Activated CD4-positive, alpha-beta T cell treated with anti-CD3 and anti-CD28 coated beads, Interleukin-2, amount 50 U/mL, for 48 hours (primary cell): ENCODE results near the gene NOL4L.
A peak's percentile ranks its signal among the peaks of the same experiment; 100 is the strongest.
"Not testable (repeated sequence)": the region's sequence is repeated elsewhere in the genome, so short reads cannot be mapped to it uniquely, and the experiment has no call there.

Experiments
- DNase-seq, 2 experiments: peaks; one replicate each; pipeline ENCODE4 v3.0.0-alpha.2; 2020

The NOL4L gene

GRCh38 chr20:32466739-32467505 is 118.2 kb downstream of the NOL4L start:
- no peak for DNase-seq

GRCh38 chr20:32465901-32466675 is 119.0 kb downstream of the NOL4L start:
- DNase-seq = not testable (repeated sequence)

GRCh38 chr20:32465092-32465900 is 119.8 kb downstream of the NOL4L start:
- no peak for DNase-seq

GRCh38 chr20:32464401-32465091 is 120.6 kb downstream of the NOL4L start:
- DNase-seq = no peak

GRCh38 chr20:32463642-32464400 is 121.3 kb downstream of the NOL4L start:
- DNase-seq = no peak

GRCh38 chr20:32462900-32463641 is 122.1 kb downstream of the NOL4L start:
- DNase-seq = no peak

GRCh38 chr20:32461836-32462600 is 123.1 kb downstream of the NOL4L start:
- DNase-seq = no peak

- DNase-seq = no peak
Measured at GRCh38 chr20:32460683-32461320, 124.3 kb downstream of the NOL4L start.

GRCh38 chr20:32460231-32460630 is 124.9 kb downstream of the NOL4L start:
- DNase-seq = no peak

GRCh38 chr20:32458837-32459220 is 126.3 kb downstream of the NOL4L start:
- no peak for DNase-seq

GRCh38 chr20:32458061-32458836 is 126.9 kb downstream of the NOL4L start:
- no peak for DNase-seq

- DNase-seq = no peak
Measured at GRCh38 chr20:32457479-32457986, 127.6 kb downstream of the NOL4L start.

GRCh38 chr20:32456869-32457478 is 128.2 kb downstream of the NOL4L start:
- DNase-seq = peak in 1 of 2 experiments; percentile 24

GRCh38 chr20:32455901-32456701 is 129.0 kb downstream of the NOL4L start:
- DNase-seq = no peak

- DNase-seq = no peak
Measured at GRCh38 chr20:32455171-32455900, 129.8 kb downstream of the NOL4L start.
